NCI-H510A treated with DMSO at 0.1 percent for 48 hours (cell line): ENCODE results near the gene RBM4.

Experiments used
- DNase-seq: peaks from one replicate; lab custom pipeline; 2025; lab: John Stamatoyannopoulos, UW

The RBM4 gene

GRCh38 chr11:66659763-66660162 is 21.3 kb downstream of the RBM4 start:
- DNase-seq, result no peak

GRCh38 chr11:66663741-66664296 is 25.3 kb downstream of the RBM4 start:
- DNase-seq, result no peak

GRCh38 chr11:66665369-66665768 is 26.9 kb downstream of the RBM4 start:
- no peak for DNase-seq

- DNase-seq, result no peak
These were observed 32.3 kb downstream of the RBM4 start for GRCh38 chr11:66670816-66671215.

GRCh38 chr11:66674964-66675602 is 36.6 kb downstream of the RBM4 start:
- peak; percentile 67 for DNase-seq

GRCh38 chr11:66676282-66676919 is 37.9 kb downstream of the RBM4 start:
- DNase-seq, result no peak

GRCh38 chr11:66676931-66677598 is 38.6 kb downstream of the RBM4 start:
- DNase-seq, result no peak

GRCh38 chr11:66677599-66678375 is 39.3 kb downstream of the RBM4 start, which contains the start of gene RBM4B:
Gene RBM4B, minus strand, starts transcription at chr11:66677887. Its CDS starts 808 bp downstream, at chr11:66677079.
- DNase-seq, result peak; percentile 95

- no peak for DNase-seq
These were observed 42.6 kb downstream of the RBM4 start for GRCh38 chr11:66680966-66681645.

GRCh38 chr11:66683877-66684276 is 45.4 kb downstream of the RBM4 start:
- no peak for DNase-seq

- no peak for DNase-seq
These were observed 46.1 kb downstream of the RBM4 start for GRCh38 chr11:66684635-66685034.

GRCh38 chr11:66685276-66686099 is 47.0 kb downstream of the RBM4 start:
- DNase-seq, result peak; percentile 69

- DNase-seq, result no peak
These were observed 47.7 kb downstream of the RBM4 start for GRCh38 chr11:66686100-66686785.

GRCh38 chr11:66686801-66687750 is 48.6 kb downstream of the RBM4 start:
- DNase-seq, result no peak

- DNase-seq, result no peak
These were observed 49.4 kb downstream of the RBM4 start for GRCh38 chr11:66687831-66688281.

GRCh38 chr11:66688561-66689534 is 50.3 kb downstream of the RBM4 start:
- DNase-seq, result no peak
